HUES48 (cell line): ENCODE measurements around the gene ENOX1.

Experiments used
- H3K27ac ChIP-seq: one replicate; pipeline ENCODE4 v1.7.0; 2013; ENCODE audit warnings: low read depth, low read length, inconsistent platforms
- H3K27me3 ChIP-seq: 2 replicates; pipeline ENCODE4 v1.6.1; 2013; ENCODE audit warnings: mild to moderate bottlenecking, low read length; ENCODE audit not compliant: control insufficient read depth, insufficient read depth
- H3K36me3 ChIP-seq: 2 replicates; pipeline ENCODE4 v1.6.1; 2013; ENCODE audit warnings: low read length; ENCODE audit not compliant: control insufficient read depth, insufficient read depth
- H3K4me1 ChIP-seq: 2 replicates; pipeline ENCODE4 v1.6.1; 2013; ENCODE audit warnings: mild to moderate bottlenecking, low read length; ENCODE audit not compliant: control insufficient read depth, insufficient read depth
- H3K4me3 ChIP-seq: 2 replicates; pipeline ENCODE4 v1.5.1; 2013; ENCODE audit warnings: mild to moderate bottlenecking, low read depth, low read length
- H3K9ac ChIP-seq: 2 replicates; pipeline ENCODE4 v1.6.1; 2013; ENCODE audit warnings: mild to moderate bottlenecking, low read depth, low read length, moderate library complexity
- H3K9me3 ChIP-seq: 2 replicates; pipeline ENCODE4 v1.6.1; 2013; ENCODE audit warnings: low read length; ENCODE audit not compliant: control insufficient read depth, insufficient read depth

ENOX1 gene

GRCh38 chr13:43698009-43698408, 88.8 kb downstream of the ENOX1 start:
- H3K4me3 ChIP-seq: no peak overlapping the region
- no peaks in the 10 kb centered on the region for H3K27me3 ChIP-seq
- H3K36me3 ChIP-seq: no peaks in the 10 kb centered on the region
- no peak overlapping the region for H3K27ac ChIP-seq
- no peaks in the 10 kb centered on the region for H3K9me3 ChIP-seq
- no peak overlapping the region for H3K9ac ChIP-seq
- H3K4me1 ChIP-seq: peaks cover 18% of the 10 kb centered on the region

- Histone ChIP-seq H3K9me3 (no peaks in the 10 kb centered on the region), H3K4me1 (peaks cover 23% of the 10 kb centered on the region)
Measured at GRCh38 chr13:43697323-43697722, 89.4 kb downstream of the ENOX1 start.

GRCh38 chr13:43694146-43694664, 92.6 kb downstream of the ENOX1 start:
- Histone ChIP-seq H3K4me1 (peaks cover 26% of the 10 kb centered on the region), H3K9me3 (no peaks in the 10 kb centered on the region)

More at GRCh38 chr13:43697323-43697722, 89.4 kb downstream of the ENOX1 start:
- Histone ChIP-seq H3K9ac (no peak overlapping the region), H3K27me3 (no peaks in the 10 kb centered on the region), H3K36me3 (no peaks in the 10 kb centered on the region), H3K27ac (no peak overlapping the region), H3K4me3 (no peak overlapping the region)

GRCh38 chr13:43693639-43694038, 93.1 kb downstream of the ENOX1 start:
- peak overlapping the region; percentile 0; the same call in 1 of the 2 replicates for H3K4me3 ChIP-seq
- H3K27ac ChIP-seq: no peak overlapping the region
- no peaks in the 10 kb centered on the region for H3K9me3 ChIP-seq
- H3K27me3 ChIP-seq: no peaks in the 10 kb centered on the region
- no peaks in the 10 kb centered on the region for H3K36me3 ChIP-seq
- H3K9ac ChIP-seq: no peak overlapping the region
- peaks cover 26% of the 10 kb centered on the region for H3K4me1 ChIP-seq

More at GRCh38 chr13:43694146-43694664, 92.6 kb downstream of the ENOX1 start:
- Histone ChIP-seq H3K36me3 (no peaks in the 10 kb centered on the region), H3K27me3 (no peaks in the 10 kb centered on the region), H3K27ac (peak overlapping the region; percentile 9), H3K9ac (no peak overlapping the region), H3K4me3 (0 out of 2 replicates have a peak overlapping the region, but pooled peaks have one; percentile 0)

GRCh38 chr13:43688227-43688907, 98.4 kb downstream of the ENOX1 start:
- H3K4me3 ChIP-seq: no peak overlapping the region
- H3K27me3 ChIP-seq: no peaks in the 10 kb centered on the region
- H3K27ac ChIP-seq: no peak overlapping the region
- H3K9me3 ChIP-seq: no peaks in the 10 kb centered on the region
- no peaks in the 10 kb centered on the region for H3K36me3 ChIP-seq
- no peak overlapping the region for H3K9ac ChIP-seq
- peaks cover 17% of the 10 kb centered on the region for H3K4me1 ChIP-seq

GRCh38 chr13:43687038-43687437, 99.7 kb downstream of the ENOX1 start:
- Histone ChIP-seq H3K27ac (no peak overlapping the region), H3K36me3 (no peaks in the 10 kb centered on the region), H3K4me1 (peaks cover 6% of the 10 kb centered on the region; the same call in 1 of the 2 replicates), H3K9ac (no peak overlapping the region), H3K4me3 (no peak overlapping the region), H3K27me3 (no peaks in the 10 kb centered on the region), H3K9me3 (no peaks in the 10 kb centered on the region)

- Histone ChIP-seq H3K4me1 (peaks cover 6% of the 10 kb centered on the region; the same call in 1 of the 2 replicates), H3K9ac (no peak overlapping the region), H3K36me3 (no peaks in the 10 kb centered on the region), H3K9me3 (no peaks in the 10 kb centered on the region), H3K27ac (no peak overlapping the region), H3K27me3 (no peaks in the 10 kb centered on the region), H3K4me3 (no peak overlapping the region)
Measured at GRCh38 chr13:43686557-43686956, 100.2 kb downstream of the ENOX1 start.

GRCh38 chr13:43684963-43685725, 101.6 kb downstream of the ENOX1 start:
- H3K4me1 ChIP-seq: peaks cover 6% of the 10 kb centered on the region; the same call in 1 of the 2 replicates
- no peak overlapping the region for H3K4me3 ChIP-seq
- H3K9me3 ChIP-seq: no peaks in the 10 kb centered on the region
- H3K27ac ChIP-seq: no peak overlapping the region
- H3K36me3 ChIP-seq: no peaks in the 10 kb centered on the region
- H3K27me3 ChIP-seq: no peaks in the 10 kb centered on the region
- H3K9ac ChIP-seq: no peak overlapping the region

GRCh38 chr13:43682701-43683100, 104.1 kb downstream of the ENOX1 start:
- H3K9me3 ChIP-seq: no peaks in the 10 kb centered on the region
- H3K4me1 ChIP-seq: peaks cover 6% of the 10 kb centered on the region; the same call in 1 of the 2 replicates
- H3K9ac ChIP-seq: no peak overlapping the region
- H3K4me3 ChIP-seq: no peak overlapping the region
- H3K36me3 ChIP-seq: no peaks in the 10 kb centered on the region
- H3K27ac ChIP-seq: no peak overlapping the region
- no peaks in the 10 kb centered on the region for H3K27me3 ChIP-seq

- Histone ChIP-seq H3K36me3 (no peaks in the 10 kb centered on the region), H3K4me1 (peaks cover 7% of the 10 kb centered on the region), H3K27ac (no peak overlapping the region), H3K9ac (no peak overlapping the region), H3K9me3 (no peaks in the 10 kb centered on the region), H3K27me3 (no peaks in the 10 kb centered on the region), H3K4me3 (no peak overlapping the region)
Measured at GRCh38 chr13:43676320-43676719, 110.5 kb downstream of the ENOX1 start.

GRCh38 chr13:43675577-43675976, 111.2 kb downstream of the ENOX1 start:
- Histone ChIP-seq H3K27ac (no peak overlapping the region), H3K9ac (no peak overlapping the region), H3K36me3 (no peaks in the 10 kb centered on the region), H3K4me3 (no peak overlapping the region), H3K9me3 (no peaks in the 10 kb centered on the region), H3K4me1 (peaks cover 7% of the 10 kb centered on the region), H3K27me3 (no peaks in the 10 kb centered on the region)
